Measurements from ENCODE around the gene GATB. TPM values are rescaled to one million over a fixed set of nuclear protein-coding genes. Genes with fewer than 3 reads are reported as not detected.

The GATB gene
- total RNA-seq, 1 donor from 2014 or later = 17.9 TPM

GRCh38 chr4:151753056-151753455 lies 7.8 kb downstream of the GATB start:
- no peak overlapping the region for H3K4me3 ChIP-seq
- H3K27ac ChIP-seq = no peak overlapping the region
- H3K9me3 ChIP-seq (ENCODE audit: low read depth) = no peaks in the 10 kb centered on the region
- Mint-ChIP-seq H3K27ac (no peak overlapping the region), H3K9me3 (no peaks in the 10 kb centered on the region), H3K4me1 (no peaks in the 10 kb centered on the region), H3K4me3 (no peak overlapping the region), H3K27me3 (ENCODE audit: insufficient read depth, low read depth) (no peaks in the 10 kb centered on the region), H3K36me3 (no peaks in the 10 kb centered on the region)
- no peak overlapping the region for H2AFZ ChIP-seq (replicated peaks)
- no peaks in the 10 kb centered on the region for H3K36me3 ChIP-seq
- no peaks in the 10 kb centered on the region for H3F3A ChIP-seq (ENCODE audit: low read depth)
- no peak overlapping the region for H3K4me2 ChIP-seq
- no peak for DNase-seq (ENCODE audit: low spot score)
- H3K27me3 ChIP-seq = no peaks in the 10 kb centered on the region
- H3K4me1 ChIP-seq = no peaks in the 10 kb centered on the region
- TF ChIP-seq CTCF (IDR thresholded peaks at IDR 0.05) = no peak
- no peak for TF ChIP-seq EZH2 (IDR thresholded peaks at IDR 0.05)
- no peak for TF ChIP-seq EZH2phosphoT487 (IDR thresholded peaks at IDR 0.05)
- no peaks in the 10 kb centered on the region for H3K79me2 ChIP-seq (ENCODE audit: low read depth)
- H3K9ac ChIP-seq = no peak overlapping the region
- H4K20me1 ChIP-seq (ENCODE audit: low read depth) = no peaks in the 10 kb centered on the region

DNA sequence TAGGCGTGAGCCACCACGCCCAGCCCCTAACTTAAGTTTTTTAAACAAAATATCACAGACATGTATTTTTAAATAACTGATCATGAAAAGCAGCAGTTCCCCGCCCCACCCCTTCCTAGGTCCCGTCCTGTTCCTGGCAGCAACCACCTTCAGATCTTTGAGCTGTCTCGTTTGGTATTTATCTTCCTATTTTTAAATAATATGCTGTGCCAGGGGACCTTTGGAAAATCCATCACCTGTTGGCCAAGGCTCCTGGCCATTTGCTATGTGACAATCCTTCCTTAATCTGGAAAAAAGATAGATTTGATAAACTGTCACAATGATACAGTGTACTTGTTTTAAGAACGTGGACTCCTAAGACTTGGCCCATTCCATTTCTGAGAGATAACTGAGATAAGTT lies 10.7 kb downstream of the GATB start:
- no peak for TF ChIP-seq EZH2phosphoT487 (IDR thresholded peaks at IDR 0.05)
- no peak for TF ChIP-seq CTCF (IDR thresholded peaks at IDR 0.05)
- TF ChIP-seq EZH2 (IDR thresholded peaks at IDR 0.05) = no peak
- H3K9me3 ChIP-seq (ENCODE audit: low read depth) = no peaks in the 10 kb centered on the region
- H3K27ac ChIP-seq = no peak overlapping the region
- H3K27me3 Mint-ChIP-seq (ENCODE audit: insufficient read depth, low read depth) = no peaks in the 10 kb centered on the region
- H3K4me3 Mint-ChIP-seq = no peak overlapping the region
- H3K79me2 ChIP-seq (ENCODE audit: low read depth) = no peaks in the 10 kb centered on the region
- H3K4me2 ChIP-seq = no peak overlapping the region
- H2AFZ ChIP-seq (replicated peaks) = no peak overlapping the region
- H4K20me1 ChIP-seq (ENCODE audit: low read depth) = no peaks in the 10 kb centered on the region
- no peaks in the 10 kb centered on the region for H3K4me1 ChIP-seq
- no peak for DNase-seq (ENCODE audit: low spot score)
- H3F3A ChIP-seq (ENCODE audit: low read depth) = no peaks in the 10 kb centered on the region
- no peaks in the 10 kb centered on the region for H3K36me3 ChIP-seq
- no peak overlapping the region for H3K9ac ChIP-seq
- no peak overlapping the region for H3K27ac Mint-ChIP-seq
- H3K9me3 Mint-ChIP-seq = no peaks in the 10 kb centered on the region
- H3K4me1 Mint-ChIP-seq = no peaks in the 10 kb centered on the region
- no peak overlapping the region for H3K4me3 ChIP-seq
- H3K36me3 Mint-ChIP-seq = no peaks in the 10 kb centered on the region
- H3K27me3 ChIP-seq = no peaks in the 10 kb centered on the region

DNA sequence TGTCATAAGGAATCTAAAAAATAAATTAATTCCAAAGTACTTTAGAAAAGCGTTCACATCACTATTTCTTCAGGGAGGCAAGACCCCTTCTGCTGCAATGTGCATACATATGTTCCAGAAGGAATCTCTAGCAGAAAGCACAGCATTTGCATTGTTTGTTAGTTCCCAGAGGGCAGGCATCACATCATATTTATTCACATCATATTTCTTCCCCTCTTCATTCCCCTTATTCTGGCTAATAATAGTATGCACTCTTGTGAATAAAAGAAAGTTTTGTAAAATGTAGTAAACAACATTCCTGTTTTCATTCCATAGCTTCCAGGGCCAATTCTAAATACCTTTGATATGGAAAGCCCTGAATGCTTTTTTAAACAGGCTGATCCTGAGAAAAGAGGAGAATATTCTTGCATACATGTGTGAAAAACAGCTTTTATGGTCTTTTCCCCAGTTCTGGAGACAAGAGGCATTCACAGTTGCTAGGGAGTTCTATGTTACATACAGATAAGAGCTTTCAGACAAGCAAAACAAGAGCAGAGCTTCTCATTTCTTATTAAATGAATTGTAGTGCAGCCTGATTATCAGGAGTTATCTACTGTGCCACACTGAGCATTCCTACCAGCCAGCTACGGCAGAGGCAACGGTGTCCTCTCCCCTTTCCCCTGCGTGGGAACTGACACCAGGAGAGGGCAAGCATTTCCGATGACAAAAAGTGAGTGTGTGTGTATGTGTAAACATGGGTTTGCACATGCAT lies 15.2 kb downstream of the GATB start:
- no peaks in the 10 kb centered on the region for H4K20me1 ChIP-seq (ENCODE audit: low read depth)
- no peak overlapping the region for H3K27ac ChIP-seq
- peaks cover 6% of the 10 kb centered on the region for H3K4me1 Mint-ChIP-seq
- no peaks in the 10 kb centered on the region for H3K27me3 ChIP-seq
- no peaks in the 10 kb centered on the region for H3K27me3 Mint-ChIP-seq (ENCODE audit: insufficient read depth, low read depth)
- no peaks in the 10 kb centered on the region for H3K36me3 Mint-ChIP-seq
- no peak overlapping the region for H3K4me2 ChIP-seq
- no peaks in the 10 kb centered on the region for H3K36me3 ChIP-seq
- DNase-seq (ENCODE audit: low spot score) = no peak
- no peak overlapping the region for H2AFZ ChIP-seq (replicated peaks)
- H3F3A ChIP-seq (ENCODE audit: low read depth) = no peaks in the 10 kb centered on the region
- no peak overlapping the region for H3K27ac Mint-ChIP-seq
- H3K9me3 ChIP-seq (ENCODE audit: low read depth) = no peaks in the 10 kb centered on the region
- H3K4me3 ChIP-seq = no peak overlapping the region
- no peak overlapping the region for H3K4me3 Mint-ChIP-seq
- no peaks in the 10 kb centered on the region for H3K4me1 ChIP-seq
- no peak for TF ChIP-seq CTCF (IDR thresholded peaks at IDR 0.05)
- no peak for TF ChIP-seq EZH2 (IDR thresholded peaks at IDR 0.05)
- TF ChIP-seq EZH2phosphoT487 (IDR thresholded peaks at IDR 0.05) = no peak
- H3K9me3 Mint-ChIP-seq = no peaks in the 10 kb centered on the region
- H3K9ac ChIP-seq = no peak overlapping the region
- H3K79me2 ChIP-seq (ENCODE audit: low read depth) = no peaks in the 10 kb centered on the region
